Nasal cavity respiratory epithelium epithelial cell of viscerocranial mucosa (primary cell): ENCODE measurements around the gene COLEC11. TPM values are rescaled to one million over a fixed set of nuclear protein-coding genes. Genes with fewer than 3 reads are reported as not detected.

Experiments
- total RNA-seq: library from RNA; depleted of rRNA; stranded (reverse); fragments of >200 nt; gene quantifications from 2 replicates; pipeline ENCODE4 v1.2.3, GENCODE V29; 2014

The COLEC11 gene
- total RNA-seq: not detected in 2 replicates

DNA sequence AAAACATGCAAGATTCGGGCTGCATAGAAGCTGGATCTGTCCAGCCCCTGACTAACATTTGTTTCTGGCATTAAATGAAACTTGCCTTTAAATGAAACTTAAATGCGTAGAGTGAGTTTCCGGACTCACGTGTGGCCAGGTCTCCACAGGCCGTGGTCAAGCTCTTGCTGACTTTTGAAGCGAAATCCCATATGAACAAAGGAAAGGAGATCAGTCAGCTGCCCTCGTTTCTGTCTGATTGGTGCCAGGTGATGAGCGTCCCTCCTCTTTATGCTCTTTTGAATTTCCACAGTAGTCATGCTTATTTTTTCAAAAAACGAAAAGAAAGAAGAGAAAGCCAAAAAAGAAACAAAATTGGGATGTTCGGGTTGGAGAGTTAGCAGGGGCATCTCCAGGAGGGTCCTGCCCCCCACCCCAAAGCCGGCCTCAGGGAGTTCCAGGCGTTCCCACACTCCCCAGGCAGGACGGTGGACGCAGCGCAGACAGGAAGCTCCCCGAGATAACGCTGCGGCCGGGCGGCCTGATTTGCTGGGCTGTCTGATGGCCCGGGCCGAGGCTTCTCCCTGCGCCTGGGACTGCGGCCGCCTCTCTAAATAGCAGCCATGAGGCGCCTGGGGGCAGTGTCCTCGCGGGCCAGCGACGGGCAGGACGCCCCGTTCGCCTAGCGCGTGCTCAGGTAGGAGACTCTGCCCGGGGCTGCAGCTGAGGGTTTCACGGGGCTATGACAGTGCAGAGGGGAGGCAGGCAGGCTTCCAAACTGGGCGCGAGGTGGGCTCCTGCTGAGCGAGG, at the start of gene COLEC11:
Gene COLEC11 (plus strand): TSS at position 620 of the 789 bp plus-strand sequence. CDS start 9,229 bp downstream, outside the sequence.

DNA sequence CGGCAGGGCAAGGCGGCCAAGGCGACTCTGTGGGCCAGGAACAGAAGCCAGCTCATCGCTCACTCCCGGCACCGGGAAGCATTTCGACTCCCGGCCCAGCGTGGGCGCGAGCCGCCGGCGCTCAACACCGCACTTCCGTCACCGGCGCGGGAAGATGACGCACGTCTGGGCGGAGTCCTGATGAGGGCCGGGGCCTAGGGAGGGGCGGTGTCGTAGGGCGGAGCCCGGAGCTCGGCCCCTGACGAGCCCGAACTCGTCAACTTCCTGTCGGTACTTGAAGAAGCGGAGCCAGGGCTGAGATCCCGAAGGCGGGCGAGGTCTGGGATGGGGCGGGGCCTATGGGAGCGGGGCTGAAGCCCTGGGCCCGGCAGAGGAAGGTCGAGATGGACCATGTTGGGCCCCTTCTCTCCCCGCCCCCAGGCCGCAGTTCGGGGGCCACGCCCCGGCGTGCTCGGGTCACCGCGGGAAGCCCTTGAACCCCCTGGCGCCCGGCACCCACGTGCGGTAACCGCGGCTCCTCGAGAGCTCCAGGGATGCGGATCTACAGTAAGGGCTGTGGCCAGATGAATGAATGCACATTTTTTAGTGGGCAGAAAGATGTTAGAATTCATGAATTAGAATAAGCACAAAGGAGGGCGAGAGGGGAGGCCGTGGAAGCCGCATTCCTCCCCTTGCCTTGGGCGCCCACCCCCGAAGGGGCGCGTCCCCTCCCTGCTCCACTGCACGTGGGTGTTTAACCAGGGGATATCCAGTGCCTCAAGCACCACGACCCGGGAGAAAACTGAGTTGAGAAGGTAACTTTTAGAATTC, 36.5 kb upstream of the COLEC11 start, which contains the start of gene RNASEH1:
Gene RNASEH1 (minus strand): TSS at position 129 of the 810 bp plus-strand sequence. CDS start 73 bp downstream, at position 56.

DNA sequence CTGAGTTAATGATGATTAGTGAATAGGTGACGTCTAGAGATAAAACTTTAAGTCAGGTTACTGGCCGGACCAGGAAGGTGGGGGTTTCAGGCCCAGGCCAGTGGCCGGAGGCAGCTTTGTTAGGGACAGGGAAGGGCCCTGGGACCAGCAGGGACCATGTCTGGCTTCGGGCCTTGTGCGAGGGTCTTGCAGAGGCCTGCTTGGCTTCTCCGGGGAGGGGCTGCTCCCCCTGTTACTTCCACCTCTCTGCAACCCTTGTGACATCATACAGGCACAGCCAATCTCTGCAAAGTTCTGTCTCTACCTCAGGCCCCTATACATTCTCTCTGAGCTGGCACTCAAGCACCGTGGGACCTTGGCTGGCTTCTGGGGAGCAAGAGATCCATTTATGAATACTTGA, 63.0 kb downstream of the COLEC11 start, which contains the start of gene ALLC:
Gene ALLC (plus strand): TSS at position 320 of the 400 bp plus-strand sequence. CDS start 12,958 bp downstream, outside the sequence.

Other genes starting within 250 kb of the COLEC11 start
- gene EIPR1, start 217.3 kb upstream of the COLEC11 start, total RNA-seq: 30.1 and 34.0 TPM in 2 replicates
- 54.7 and 55.5 TPM in 2 replicates for gene TRAPPC12, start 215.4 kb upstream of the COLEC11 start, total RNA-seq
- 28.4 and 32.5 TPM in 2 replicates for gene ADI1, start 75.6 kb upstream of the COLEC11 start, total RNA-seq
- gene RNASEH1, start 36.8 kb upstream of the COLEC11 start, total RNA-seq: 32.0 and 52.3 TPM in 2 replicates
- 1,116 and 1,931 TPM in 2 replicates for gene RPS7, start 19.9 kb upstream of the COLEC11 start, total RNA-seq
- gene ALLC, start 63.1 kb downstream of the COLEC11 start, total RNA-seq: not detected in 2 replicates
- gene DCDC2C, start 108.5 kb downstream of the COLEC11 start, total RNA-seq: not detected in 2 replicates